Thoracic aorta (tissue), 2 donors: ENCODE results near the gene MBOAT1. TPM values are rescaled to one million over a fixed set of nuclear protein-coding genes. Genes with fewer than 3 reads are reported as not detected.
"Not testable (repeated sequence)": the region's sequence is repeated elsewhere in the genome, so short reads cannot be mapped to it uniquely, and the experiment has no call there.

Experiments
- ATAC-seq: fragments of 150-250 bp; one replicate; pipeline ENCODE4 v1.8.0; 2017; ENCODE audit warnings: low read depth; ENCODE audit not compliant: insufficient number of reproducible peaks, low FRiP score
- DNase-seq: peaks from one replicate; pipeline ENCODE4 v3.0.0-alpha.2; 2020; ENCODE audit warnings: low spot score
- H3K27ac ChIP-seq, 2 donors: fragments of 200-600 bp; sonication (generic); 1 replicate in 1 of 2; 2 replicates in 1 of 2; pipeline ENCODE4 v1.5.1; 2016; ENCODE audit warnings: mild to moderate bottlenecking in 2 of 2, moderate library complexity in 2 of 2
- H3K27me3 ChIP-seq: fragments of 200-600 bp; sonication (generic); replicated peaks from 2 replicates; pipeline ENCODE4 v1.6.0; 2016; ENCODE audit warnings: mild to moderate bottlenecking; ENCODE audit not compliant: insufficient read depth
- H3K36me3 ChIP-seq: fragments of 200-600 bp; sonication (generic); one replicate; pipeline ENCODE4 v1.5.1; 2016
- H3K4me1 ChIP-seq, 2 donors: fragments of 200-600 bp; sonication (generic); 1 replicate in 1 of 2; 2 replicates in 1 of 2; pipeline versions ENCODE4 v1.5.1 to v1.6.0; 2016; ENCODE audit warnings: low read depth in 2 of 2, mild to moderate bottlenecking in 1 of 2; ENCODE audit not compliant: control insufficient read depth in 1 of 2
- H3K4me3 ChIP-seq: fragments of 200-600 bp; sonication (generic); 2 replicates; pipeline ENCODE4 v1.5.1; 2016; ENCODE audit warnings: mild to moderate bottlenecking
- H3K9me3 ChIP-seq: fragments of 200-600 bp; sonication (generic); 2 replicates; pipeline ENCODE4 v1.5.1; 2016
- total RNA-seq, 2 donors: library from RNA; depleted of rRNA; stranded (reverse); fragments of >200 nt; gene quantifications; one replicate each; pipeline versions ENCODE4 v1.1.0 to v1.2.3, GENCODE V29; 2016
- TF ChIP-seq, protein P1 (sequence below): fragments of 200-600 bp; sonication (generic); IDR thresholded peaks from one replicate; pipeline ENCODE4 v1.5.1; 2019; ENCODE audit warnings: antibody characterized with exemption

MBOAT1 gene
- total RNA-seq, 2 donors from 2014 or later = 5.5 to 6.8 TPM

GRCh38 chr6:20147469-20147868, 64.8 kb downstream of the MBOAT1 start:
- DNase-seq = no peak
- H3K9me3 ChIP-seq = no peaks in the 10 kb centered on the region
- H3K36me3 ChIP-seq = peaks cover 4% of the 10 kb centered on the region
- H3K27me3 ChIP-seq = no peaks in the 10 kb centered on the region
- peaks cover 4 to 6% of the 10 kb centered on the region in 2 donors for H3K4me1 ChIP-seq
- ATAC-seq = no peak
- H3K27ac ChIP-seq = no peak overlapping the region
- TF ChIP-seq, protein P1, sequence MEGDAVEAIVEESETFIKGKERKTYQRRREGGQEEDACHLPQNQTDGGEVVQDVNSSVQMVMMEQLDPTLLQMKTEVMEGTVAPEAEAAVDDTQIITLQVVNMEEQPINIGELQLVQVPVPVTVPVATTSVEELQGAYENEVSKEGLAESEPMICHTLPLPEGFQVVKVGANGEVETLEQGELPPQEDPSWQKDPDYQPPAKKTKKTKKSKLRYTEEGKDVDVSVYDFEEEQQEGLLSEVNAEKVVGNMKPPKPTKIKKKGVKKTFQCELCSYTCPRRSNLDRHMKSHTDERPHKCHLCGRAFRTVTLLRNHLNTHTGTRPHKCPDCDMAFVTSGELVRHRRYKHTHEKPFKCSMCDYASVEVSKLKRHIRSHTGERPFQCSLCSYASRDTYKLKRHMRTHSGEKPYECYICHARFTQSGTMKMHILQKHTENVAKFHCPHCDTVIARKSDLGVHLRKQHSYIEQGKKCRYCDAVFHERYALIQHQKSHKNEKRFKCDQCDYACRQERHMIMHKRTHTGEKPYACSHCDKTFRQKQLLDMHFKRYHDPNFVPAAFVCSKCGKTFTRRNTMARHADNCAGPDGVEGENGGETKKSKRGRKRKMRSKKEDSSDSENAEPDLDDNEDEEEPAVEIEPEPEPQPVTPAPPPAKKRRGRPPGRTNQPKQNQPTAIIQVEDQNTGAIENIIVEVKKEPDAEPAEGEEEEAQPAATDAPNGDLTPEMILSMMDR = no peak
- H3K4me3 ChIP-seq = no peak overlapping the region

DNA sequence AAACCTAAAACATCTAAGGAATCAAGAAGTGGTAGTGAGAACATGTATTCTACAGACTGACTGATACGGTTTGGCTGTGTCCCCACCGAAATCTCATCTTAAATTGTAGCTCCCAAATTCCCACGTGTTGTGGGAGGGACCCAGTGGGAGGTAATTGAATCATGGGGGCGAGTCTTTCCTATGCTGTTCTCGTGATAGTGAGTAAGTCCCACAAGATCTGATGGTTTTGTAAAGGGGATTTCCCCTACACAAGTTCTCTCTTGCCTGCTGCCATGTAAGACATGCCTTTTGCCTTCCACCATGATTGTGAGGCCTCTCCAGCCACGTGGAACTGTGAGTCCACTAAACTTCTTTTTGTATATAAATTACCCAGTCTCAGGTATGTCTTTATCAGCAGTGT, 65.4 kb downstream of the MBOAT1 start:
- H3K9me3 ChIP-seq, H3K27me3 ChIP-seq, ATAC-seq, H3K4me3 ChIP-seq, DNase-seq, H3K36me3 ChIP-seq, H3K27ac ChIP-seq, H3K4me1 ChIP-seq: not testable (repeated sequence)

- DNase-seq (no peak), ATAC-seq (no peak)
- TF ChIP-seq, protein P1 = no peak
- Histone ChIP-seq H3K27ac (no peak overlapping the region), H3K27me3 (no peaks in the 10 kb centered on the region), H3K9me3 (no peaks in the 10 kb centered on the region), H3K4me1 (peaks cover 4 to 6% of the 10 kb centered on the region in 2 donors), H3K4me3 (no peak overlapping the region), H3K36me3 (peaks cover 5% of the 10 kb centered on the region)
Measured at GRCh38 chr6:20146291-20146690, 66.0 kb downstream of the MBOAT1 start.

GRCh38 chr6:20142866-20143265, 69.4 kb downstream of the MBOAT1 start:
- DNase-seq (no peak), ATAC-seq (no peak)
- no peaks in the 10 kb centered on the region for H3K4me1 ChIP-seq
- no peaks in the 10 kb centered on the region for H3K27me3 ChIP-seq
- H3K36me3 ChIP-seq = peaks cover 5% of the 10 kb centered on the region
- H3K4me3 ChIP-seq = no peak overlapping the region
- TF ChIP-seq, protein P1 = no peak
- H3K9me3 ChIP-seq = no peaks in the 10 kb centered on the region
- no peak overlapping the region for H3K27ac ChIP-seq

DNA sequence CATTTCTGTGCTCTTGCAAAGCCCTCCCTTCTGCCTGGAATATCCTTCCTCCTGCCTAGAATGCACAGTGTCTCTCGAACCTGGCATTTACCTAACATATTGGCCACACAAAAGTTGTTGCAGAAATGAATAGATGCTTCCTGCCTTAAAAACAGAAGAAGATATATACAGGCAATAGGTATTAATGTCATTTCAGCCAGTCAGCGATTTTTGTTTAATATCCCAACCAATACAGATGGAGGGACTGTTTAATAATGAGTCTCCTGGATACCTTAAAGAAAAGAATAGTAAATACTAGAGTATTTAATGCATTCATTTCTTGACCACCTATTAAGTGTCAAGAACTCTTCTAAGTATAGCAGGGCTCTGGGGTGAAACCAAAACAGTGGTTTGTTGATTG, 70.3 kb downstream of the MBOAT1 start:
- peaks cover 5% of the 10 kb centered on the region for H3K36me3 ChIP-seq
- no peaks in the 10 kb centered on the region for H3K4me1 ChIP-seq
- no peak for ATAC-seq
- no peak for DNase-seq
- H3K9me3 ChIP-seq = no peaks in the 10 kb centered on the region
- TF ChIP-seq, protein P1 = no peak
- no peak overlapping the region for H3K27ac ChIP-seq
- no peaks in the 10 kb centered on the region for H3K27me3 ChIP-seq
- no peak overlapping the region for H3K4me3 ChIP-seq

- ATAC-seq, H3K27ac ChIP-seq, H3K36me3 ChIP-seq, H3K27me3 ChIP-seq, H3K4me3 ChIP-seq, H3K4me1 ChIP-seq, DNase-seq, H3K9me3 ChIP-seq: not testable (repeated sequence)
Measured at GRCh38 chr6:20139127-20139963, 72.9 kb downstream of the MBOAT1 start.
